ENCODE data around the gene ADD1. TPM values are rescaled to one million over a fixed set of nuclear protein-coding genes. Genes with fewer than 3 reads are reported as not detected.

Gene ADD1
- total RNA-seq, 1 experiment from 2014 or later, result 121 TPM

GRCh38 chr4:2852481-2852921 is 8.9 kb downstream of the ADD1 start:
- no peak for DNase-seq (ENCODE audit: low spot score)
- in situ Hi-C loops (cut with HindIII; ENCODE audit: low sequenced_read_pairs), result no loop called here

GRCh38 chr4:2855584-2855983 is 11.9 kb downstream of the ADD1 start:
- DNase-seq (ENCODE audit: low spot score), result no peak
- in situ Hi-C loops (cut with HindIII; ENCODE audit: low sequenced_read_pairs), result no loop called here

- in situ Hi-C loops (cut with HindIII; ENCODE audit: low sequenced_read_pairs), result no loop called here
- no peak for DNase-seq (ENCODE audit: low spot score)
Observed at GRCh38 chr4:2856266-2856665, 12.6 kb downstream of the ADD1 start.

- no peak for DNase-seq (ENCODE audit: low spot score)
- in situ Hi-C loops (cut with HindIII; ENCODE audit: low sequenced_read_pairs), result no loop called here
Observed at GRCh38 chr4:2857349-2857927, 13.8 kb downstream of the ADD1 start.

- DNase-seq (ENCODE audit: low spot score), result no peak
- in situ Hi-C loops (cut with HindIII; ENCODE audit: low sequenced_read_pairs), result no loop called here
Observed at GRCh38 chr4:2858451-2859217, 15.0 kb downstream of the ADD1 start.

GRCh38 chr4:2859514-2859913 is 15.9 kb downstream of the ADD1 start:
- in situ Hi-C loops (cut with HindIII; ENCODE audit: low sequenced_read_pairs), result no loop called here
- DNase-seq (ENCODE audit: low spot score), result no peak

GRCh38 chr4:2860391-2861348 is 17.0 kb downstream of the ADD1 start:
- in situ Hi-C loops (cut with HindIII; ENCODE audit: low sequenced_read_pairs), result no loop called here
- DNase-seq (ENCODE audit: low spot score), result no peak

- in situ Hi-C loops (cut with HindIII; ENCODE audit: low sequenced_read_pairs), result no loop called here
- DNase-seq (ENCODE audit: low spot score), result no peak
Observed at GRCh38 chr4:2861631-2862436, 18.2 kb downstream of the ADD1 start.

GRCh38 chr4:2862528-2862927 is 18.9 kb downstream of the ADD1 start:
- DNase-seq (ENCODE audit: low spot score), result no peak
- in situ Hi-C loops (cut with HindIII; ENCODE audit: low sequenced_read_pairs), result no loop called here

GRCh38 chr4:2863649-2864048 is 20.0 kb downstream of the ADD1 start:
- in situ Hi-C loops (cut with HindIII; ENCODE audit: low sequenced_read_pairs), result no loop called here
- no peak for DNase-seq (ENCODE audit: low spot score)

GRCh38 chr4:2865196-2865780 is 21.6 kb downstream of the ADD1 start:
- in situ Hi-C loops (cut with HindIII; ENCODE audit: low sequenced_read_pairs), result loop anchor here (5.0 kb wide), 1 partner anchor 57 kb away; no protein-coding TSS in a partner anchor
- no peak for DNase-seq (ENCODE audit: low spot score)

GRCh38 chr4:2866160-2866861 is 22.7 kb downstream of the ADD1 start:
- no peak for DNase-seq (ENCODE audit: low spot score)
- in situ Hi-C loops (cut with HindIII; ENCODE audit: low sequenced_read_pairs), result loop anchor here (5.0 kb wide), 1 partner anchor 56 kb away; no protein-coding TSS in a partner anchor

GRCh38 chr4:2866891-2867290 is 23.2 kb downstream of the ADD1 start:
- in situ Hi-C loops (cut with HindIII; ENCODE audit: low sequenced_read_pairs), result loop anchor here (5.0 kb wide), 1 partner anchor 55 kb away; no protein-coding TSS in a partner anchor
- no peak for DNase-seq (ENCODE audit: low spot score)

- in situ Hi-C loops (cut with HindIII; ENCODE audit: low sequenced_read_pairs), result loop anchor here (5.0 kb wide), 1 partner anchor 54 kb away; no protein-coding TSS in a partner anchor
- no peak for DNase-seq (ENCODE audit: low spot score)
Observed at GRCh38 chr4:2867758-2868491, 24.3 kb downstream of the ADD1 start.

GRCh38 chr4:2868877-2869487 is 25.3 kb downstream of the ADD1 start:
- in situ Hi-C loops (cut with HindIII; ENCODE audit: low sequenced_read_pairs), result loop anchor here (5.0 kb wide), 1 partner anchor 53 kb away; no protein-coding TSS in a partner anchor
- no peak for DNase-seq (ENCODE audit: low spot score)

GRCh38 chr4:2869659-2870058 is 26.0 kb downstream of the ADD1 start:
- in situ Hi-C loops (cut with HindIII; ENCODE audit: low sequenced_read_pairs), result loop anchor here (5.0 kb wide), 1 partner anchor 53 kb away; no protein-coding TSS in a partner anchor
- DNase-seq (ENCODE audit: low spot score), result no peak

GRCh38 chr4:2870082-2870481 is 26.4 kb downstream of the ADD1 start:
- DNase-seq (ENCODE audit: low spot score), result no peak
- in situ Hi-C loops (cut with HindIII; ENCODE audit: low sequenced_read_pairs), result no loop called here
